ENCODE results near the gene GNPAT. TPM values are rescaled to one million over a fixed set of nuclear protein-coding genes. Genes with fewer than 3 reads are reported as not detected.

Gene GNPAT
- total and polyA plus RNA-seq, 9 donors: 51.2 to 65.3 (median 56.6) TPM

DNA sequence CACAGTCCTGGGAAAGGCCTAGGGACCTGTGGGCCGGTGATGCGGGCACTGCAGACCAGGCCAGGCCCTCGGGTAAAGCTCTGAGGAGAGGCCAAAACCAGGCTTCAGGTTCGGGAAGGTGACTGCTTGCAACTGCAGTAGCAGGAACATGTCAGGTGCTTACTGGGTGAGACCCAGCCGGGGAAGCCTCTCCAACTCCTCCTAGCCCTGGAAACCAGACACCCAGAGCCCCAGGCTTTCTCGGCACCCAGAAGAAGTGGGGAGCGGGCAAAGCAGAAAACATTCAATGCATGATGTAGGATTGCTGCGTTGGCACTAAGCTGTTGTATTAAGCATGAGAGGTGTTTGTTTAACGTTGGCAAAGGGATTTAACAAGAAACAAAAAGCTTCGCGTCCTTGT, 20.2 kb upstream of the GNPAT start:
- DNase-seq: no peak
- Histone ChIP-seq H3K4me3 (ENCODE audit: low read length) (no peak overlapping the region), H3K27ac (ENCODE audit: low read length) (no peak overlapping the region), H3K9me3 (replicated peaks; ENCODE audit: control insufficient read depth, low read depth, low read length) (no peaks in the 10 kb centered on the region), H3K36me3 (ENCODE audit: control insufficient read depth, insufficient read depth, low read length) (peaks cover 18% of the 10 kb centered on the region), H3K27me3 (ENCODE audit: control insufficient read depth, insufficient read depth, low read length) (no peaks in the 10 kb centered on the region), H3K4me1 (ENCODE audit: control insufficient read depth, insufficient read depth, low read length) (no peaks in the 10 kb centered on the region)
- WGBS (ENCODE audit: insufficient coverage): 85% methylated on average over 8 of the region's 11 CpGs

GRCh38 chr1:231226156-231226555, 14.9 kb upstream of the GNPAT start:
- WGBS (ENCODE audit: insufficient coverage): 84% methylated on average over 7 of the region's 7 CpGs
- H3K4me1 ChIP-seq (ENCODE audit: control insufficient read depth, insufficient read depth, low read length): no peaks in the 10 kb centered on the region
- no peaks in the 10 kb centered on the region for H3K9me3 ChIP-seq (replicated peaks; ENCODE audit: control insufficient read depth, low read depth, low read length)
- H3K27ac ChIP-seq (ENCODE audit: low read length): no peak overlapping the region
- peaks cover 44% of the 10 kb centered on the region for H3K36me3 ChIP-seq (ENCODE audit: control insufficient read depth, insufficient read depth, low read length)
- H3K4me3 ChIP-seq (ENCODE audit: low read length): no peak overlapping the region
- DNase-seq: no peak
- H3K27me3 ChIP-seq (ENCODE audit: control insufficient read depth, insufficient read depth, low read length): no peaks in the 10 kb centered on the region

DNA sequence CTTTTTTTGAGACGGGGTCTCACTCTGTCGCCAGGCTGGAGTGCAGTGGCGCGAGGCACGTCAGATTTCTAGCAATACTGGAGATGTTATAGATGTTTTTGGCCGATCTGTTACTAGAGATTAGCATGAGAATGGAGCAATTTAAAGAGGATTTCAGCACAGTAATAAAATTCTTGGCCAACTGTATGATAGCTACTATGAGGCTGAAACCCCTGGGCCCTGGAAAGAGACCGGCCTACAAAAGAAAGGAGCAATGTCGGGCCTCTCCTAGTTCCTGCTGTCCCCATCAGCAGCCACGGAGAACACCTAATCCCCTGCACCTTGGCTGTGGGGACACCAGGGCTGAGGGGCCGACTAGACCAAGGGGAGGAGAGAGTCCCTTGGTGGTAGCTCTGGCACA, 9.5 kb upstream of the GNPAT start:
- Histone ChIP-seq H3K36me3 (ENCODE audit: control insufficient read depth, insufficient read depth, low read length) (peaks cover 22% of the 10 kb centered on the region), H3K9me3 (replicated peaks; ENCODE audit: control insufficient read depth, low read depth, low read length) (no peaks in the 10 kb centered on the region), H3K4me1 (ENCODE audit: control insufficient read depth, insufficient read depth, low read length) (peaks cover 3% of the 10 kb centered on the region), H3K27me3 (ENCODE audit: control insufficient read depth, insufficient read depth, low read length) (no peaks in the 10 kb centered on the region), H3K27ac (ENCODE audit: low read length) (no peak overlapping the region), H3K4me3 (ENCODE audit: low read length) (no peak overlapping the region)
- no peak for DNase-seq
- 27% methylated on average over 5 of the region's 10 CpGs for WGBS (ENCODE audit: insufficient coverage)

DNA sequence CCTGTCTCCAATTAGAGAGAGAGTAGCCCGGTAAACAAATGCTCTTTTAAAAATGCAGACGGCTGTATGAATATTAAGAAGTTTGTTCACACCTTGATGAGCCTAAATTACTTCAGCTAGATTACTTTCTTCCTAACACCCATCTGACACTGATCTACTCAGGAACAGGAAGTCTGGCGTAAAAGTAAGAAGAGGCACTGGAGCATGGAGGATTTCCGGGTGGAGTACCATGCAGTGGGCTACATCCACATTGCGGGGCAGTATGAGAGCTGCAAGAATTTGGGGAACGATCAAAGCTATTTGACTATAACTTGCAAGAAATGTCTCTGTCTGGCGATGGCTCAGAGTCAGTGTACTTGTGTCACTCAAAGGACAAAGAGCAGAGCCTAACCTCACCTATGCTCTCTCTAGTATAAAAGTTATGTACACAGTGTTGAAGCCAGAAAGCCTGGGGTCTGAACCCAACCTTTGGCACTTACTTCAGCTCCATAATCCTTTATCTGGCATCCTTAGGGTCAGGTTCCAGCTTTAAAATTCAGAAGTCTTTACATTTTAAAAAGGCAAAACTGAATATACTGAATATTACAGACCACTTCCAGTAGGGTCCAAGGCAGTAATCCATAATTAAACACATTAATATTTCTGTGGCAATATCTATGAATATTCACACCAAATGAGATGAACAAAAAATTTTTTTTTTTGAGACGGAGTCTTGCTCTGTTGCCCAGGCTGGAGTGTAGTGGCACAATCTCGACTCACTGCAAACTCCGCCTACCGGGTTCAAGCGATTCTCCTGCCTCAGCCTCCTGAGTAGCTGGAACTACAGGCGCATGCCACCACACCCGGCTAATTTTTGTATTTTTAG, 7.9 kb upstream of the GNPAT start:
- Histone ChIP-seq H3K27ac (ENCODE audit: low read length) (no peak overlapping the region), H3K4me1 (ENCODE audit: control insufficient read depth, insufficient read depth, low read length) (peaks cover 12% of the 10 kb centered on the region), H3K27me3 (ENCODE audit: control insufficient read depth, insufficient read depth, low read length) (no peaks in the 10 kb centered on the region), H3K36me3 (ENCODE audit: control insufficient read depth, insufficient read depth, low read length) (peaks cover 20% of the 10 kb centered on the region), H3K4me3 (ENCODE audit: low read length) (no peak overlapping the region), H3K9me3 (replicated peaks; ENCODE audit: control insufficient read depth, low read depth, low read length) (no peaks in the 10 kb centered on the region)
- WGBS (ENCODE audit: insufficient coverage): 88% methylated on average over 8 of the region's 14 CpGs
- DNase-seq: no peak

- no peak for DNase-seq
- H3K4me3 ChIP-seq (ENCODE audit: low read length): no peak overlapping the region
- H3K9me3 ChIP-seq (replicated peaks; ENCODE audit: control insufficient read depth, low read depth, low read length): no peaks in the 10 kb centered on the region
- 57% methylated on average over 1 of the region's 8 CpGs for WGBS (ENCODE audit: insufficient coverage)
- no peak overlapping the region for H3K27ac ChIP-seq (ENCODE audit: low read length)
- peaks cover 21% of the 10 kb centered on the region for H3K36me3 ChIP-seq (ENCODE audit: control insufficient read depth, insufficient read depth, low read length)
- H3K4me1 ChIP-seq (ENCODE audit: control insufficient read depth, insufficient read depth, low read length): peaks cover 12% of the 10 kb centered on the region
- no peaks in the 10 kb centered on the region for H3K27me3 ChIP-seq (ENCODE audit: control insufficient read depth, insufficient read depth, low read length)
Observed at GRCh38 chr1:231233735-231234417, 7.1 kb upstream of the GNPAT start.

- Histone ChIP-seq H3K27me3 (ENCODE audit: control insufficient read depth, insufficient read depth, low read length) (no peaks in the 10 kb centered on the region), H3K4me1 (ENCODE audit: control insufficient read depth, insufficient read depth, low read length) (peaks cover 12% of the 10 kb centered on the region), H3K27ac (ENCODE audit: low read length) (no peak overlapping the region), H3K36me3 (ENCODE audit: control insufficient read depth, insufficient read depth, low read length) (peaks cover 22% of the 10 kb centered on the region), H3K4me3 (ENCODE audit: low read length) (no peak overlapping the region), H3K9me3 (replicated peaks; ENCODE audit: control insufficient read depth, low read depth, low read length) (no peaks in the 10 kb centered on the region)
- DNase-seq: no peak
- 89% methylated on average over 3 of the region's 3 CpGs for WGBS (ENCODE audit: insufficient coverage)
Observed at GRCh38 chr1:231234506-231234905, 6.5 kb upstream of the GNPAT start.

GRCh38 chr1:231235526-231236207, 5.3 kb upstream of the GNPAT start:
- Histone ChIP-seq H3K4me1 (ENCODE audit: control insufficient read depth, insufficient read depth, low read length) (peaks cover 18% of the 10 kb centered on the region), H3K4me3 (ENCODE audit: low read length) (no peak overlapping the region), H3K36me3 (ENCODE audit: control insufficient read depth, insufficient read depth, low read length) (peaks cover 19% of the 10 kb centered on the region), H3K9me3 (replicated peaks; ENCODE audit: control insufficient read depth, low read depth, low read length) (no peaks in the 10 kb centered on the region), H3K27me3 (ENCODE audit: control insufficient read depth, insufficient read depth, low read length) (no peaks in the 10 kb centered on the region), H3K27ac (ENCODE audit: low read length) (peak overlapping the region; percentile 53)
- no CpG with 5 or more reads among the region's 3 CpGs for WGBS (ENCODE audit: insufficient coverage)
- DNase-seq: peak; percentile 73

GRCh38 chr1:231236208-231236591, 4.8 kb upstream of the GNPAT start:
- H3K36me3 ChIP-seq (ENCODE audit: control insufficient read depth, insufficient read depth, low read length): peaks cover 17% of the 10 kb centered on the region
- peak; percentile 91 for DNase-seq
- no peaks in the 10 kb centered on the region for H3K27me3 ChIP-seq (ENCODE audit: control insufficient read depth, insufficient read depth, low read length)
- peaks cover 18% of the 10 kb centered on the region for H3K4me1 ChIP-seq (ENCODE audit: control insufficient read depth, insufficient read depth, low read length)
- H3K4me3 ChIP-seq (ENCODE audit: low read length): no peak overlapping the region
- peak overlapping the region; percentile 53 for H3K27ac ChIP-seq (ENCODE audit: low read length)
- no peaks in the 10 kb centered on the region for H3K9me3 ChIP-seq (replicated peaks; ENCODE audit: control insufficient read depth, low read depth, low read length)
- no CpG with 5 or more reads among the region's 4 CpGs for WGBS (ENCODE audit: insufficient coverage)

GRCh38 chr1:231236938-231237337, 4.1 kb upstream of the GNPAT start:
- WGBS (ENCODE audit: insufficient coverage): 83% methylated on average over 2 of the region's 9 CpGs
- peak overlapping the region; percentile 53 for H3K27ac ChIP-seq (ENCODE audit: low read length)
- no peaks in the 10 kb centered on the region for H3K9me3 ChIP-seq (replicated peaks; ENCODE audit: control insufficient read depth, low read depth, low read length)
- H3K4me1 ChIP-seq (ENCODE audit: control insufficient read depth, insufficient read depth, low read length): peaks cover 20% of the 10 kb centered on the region
- H3K36me3 ChIP-seq (ENCODE audit: control insufficient read depth, insufficient read depth, low read length): peaks cover 17% of the 10 kb centered on the region
- H3K27me3 ChIP-seq (ENCODE audit: control insufficient read depth, insufficient read depth, low read length): no peaks in the 10 kb centered on the region
- DNase-seq: no peak
- H3K4me3 ChIP-seq (ENCODE audit: low read length): no peak overlapping the region

GRCh38 chr1:231238298-231238697, 2.7 kb upstream of the GNPAT start:
- H3K36me3 ChIP-seq (ENCODE audit: control insufficient read depth, insufficient read depth, low read length): peaks cover 15% of the 10 kb centered on the region
- H3K27me3 ChIP-seq (ENCODE audit: control insufficient read depth, insufficient read depth, low read length): no peaks in the 10 kb centered on the region
- no peak overlapping the region for H3K4me3 ChIP-seq (ENCODE audit: low read length)
- H3K4me1 ChIP-seq (ENCODE audit: control insufficient read depth, insufficient read depth, low read length): peaks cover 26% of the 10 kb centered on the region
- no peak overlapping the region for H3K27ac ChIP-seq (ENCODE audit: low read length)
- no CpG with 5 or more reads among the region's 1 CpG for WGBS (ENCODE audit: insufficient coverage)
- DNase-seq: no peak
- no peaks in the 10 kb centered on the region for H3K9me3 ChIP-seq (replicated peaks; ENCODE audit: control insufficient read depth, low read depth, low read length)
